Epithelial cell of proximal tubule (primary cell): Measurements from ENCODE around the gene RRP36. TPM values are rescaled to one million over a fixed set of nuclear protein-coding genes. Genes with fewer than 3 reads are reported as not detected.
A peak's percentile ranks its signal among the peaks of the same experiment; 100 is the strongest.

Experiments
- DNase-seq: peaks from one replicate; pipeline ENCODE4 v3.0.0-alpha.2; 2011; ENCODE audit warnings: low read depth
- H3K4me3 ChIP-seq: 2 replicates; pipeline ENCODE4 v1.5.1; 2011; ENCODE audit warnings: low read depth, mild to moderate bottlenecking, low read length
- CTCF ChIP-seq: conservative IDR thresholded peaks from 2 replicates; pipeline ENCODE4 v1.5.1; 2012; ENCODE audit warnings: low read depth, mild to moderate bottlenecking, low read length
- total RNA-seq: library from RNA; depleted of rRNA; stranded (reverse); fragments of >200 nt; gene quantifications from 2 replicates; pipeline ENCODE4 v1.2.3, GENCODE V29; 2015

RRP36 gene, protein sequence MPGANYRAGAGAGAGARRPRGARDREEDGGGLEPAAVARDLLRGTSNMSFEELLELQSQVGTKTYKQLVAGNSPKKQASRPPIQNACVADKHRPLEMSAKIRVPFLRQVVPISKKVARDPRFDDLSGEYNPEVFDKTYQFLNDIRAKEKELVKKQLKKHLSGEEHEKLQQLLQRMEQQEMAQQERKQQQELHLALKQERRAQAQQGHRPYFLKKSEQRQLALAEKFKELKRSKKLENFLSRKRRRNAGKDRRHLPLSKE
- total RNA-seq, result 71.2 and 163 TPM in 2 replicates

DNA sequence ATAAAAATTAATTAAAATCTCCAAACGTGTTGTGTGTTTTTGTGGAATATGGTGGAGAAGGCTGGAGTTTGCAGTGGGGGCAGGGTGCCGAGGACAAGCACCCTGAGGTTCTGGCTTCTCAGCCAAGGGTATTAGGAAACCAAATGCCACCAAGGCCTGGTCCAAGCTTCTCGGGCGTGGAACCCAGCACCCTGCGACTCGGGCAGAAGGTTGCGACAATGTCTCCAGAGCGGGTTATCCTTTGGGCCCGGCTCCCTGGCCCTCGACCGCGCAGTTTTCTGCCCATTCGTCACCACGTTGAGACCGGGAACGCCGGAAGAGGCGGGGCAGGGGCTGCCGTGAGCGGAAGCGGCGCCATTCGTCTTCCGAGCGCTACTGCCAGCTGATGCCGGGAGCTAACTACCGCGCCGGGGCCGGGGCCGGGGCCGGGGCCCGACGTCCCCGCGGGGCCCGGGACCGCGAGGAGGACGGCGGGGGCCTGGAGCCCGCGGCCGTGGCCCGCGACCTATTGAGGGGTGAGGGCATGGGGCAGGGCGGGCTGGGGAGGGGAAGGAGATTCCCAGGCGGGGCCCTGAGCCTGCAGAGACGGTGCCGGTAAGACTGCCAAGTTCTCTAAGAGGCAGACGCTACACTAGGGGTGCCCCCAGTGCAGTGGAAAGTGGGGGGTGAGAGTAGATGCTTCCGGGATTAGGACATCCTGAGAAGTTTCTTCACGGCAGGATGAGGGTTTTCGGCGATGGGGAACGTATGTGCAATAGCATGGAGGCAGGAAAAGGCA lies at the start of gene RRP36:
Gene RRP36, plus strand, starts transcription at position 354 of the 778 bp plus-strand sequence. Its CDS starts 32 bp downstream, at position 386.
- TF ChIP-seq CTCF, result no peak
- H3K4me3 ChIP-seq, result peak within 1 kb of the TSS; percentile 100
- no peak for DNase-seq

DNA sequence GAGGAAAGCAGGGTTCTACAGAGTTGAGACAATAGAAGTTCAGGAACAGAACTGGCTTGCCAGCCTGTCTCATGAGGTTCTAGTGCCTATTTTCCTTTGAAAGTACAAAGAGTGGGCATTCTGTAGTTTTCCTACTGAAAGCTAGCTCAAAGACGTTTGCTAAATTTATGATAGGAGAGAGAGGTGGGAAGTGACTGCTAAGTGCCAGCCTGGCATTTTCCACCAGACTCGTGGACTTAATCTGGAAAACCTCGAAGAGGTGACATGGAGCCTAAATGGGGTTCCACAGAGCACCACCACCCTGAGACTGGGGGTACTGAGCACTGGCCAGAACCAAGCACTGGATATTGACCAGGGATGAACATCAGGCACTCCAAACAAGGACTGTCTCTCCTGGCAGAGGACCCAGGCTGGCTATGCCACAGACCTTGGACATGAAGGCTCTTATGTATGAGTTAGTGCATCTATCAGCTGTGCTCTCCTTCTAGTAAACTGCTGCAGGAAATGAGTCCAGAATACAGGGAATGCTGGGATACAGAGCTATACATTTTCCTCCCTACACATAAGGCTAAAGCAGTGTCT lies 49.6 kb upstream of the RRP36 start:
- DNase-seq, result no peak
- TF ChIP-seq CTCF, result no peak
- H3K4me3 ChIP-seq, result no peak overlapping the region

GRCh38 chr6:42973926-42974325 lies 47.5 kb upstream of the RRP36 start:
- TF ChIP-seq CTCF, result no peak
- no peak overlapping the region for H3K4me3 ChIP-seq
- DNase-seq, result no peak

DNA sequence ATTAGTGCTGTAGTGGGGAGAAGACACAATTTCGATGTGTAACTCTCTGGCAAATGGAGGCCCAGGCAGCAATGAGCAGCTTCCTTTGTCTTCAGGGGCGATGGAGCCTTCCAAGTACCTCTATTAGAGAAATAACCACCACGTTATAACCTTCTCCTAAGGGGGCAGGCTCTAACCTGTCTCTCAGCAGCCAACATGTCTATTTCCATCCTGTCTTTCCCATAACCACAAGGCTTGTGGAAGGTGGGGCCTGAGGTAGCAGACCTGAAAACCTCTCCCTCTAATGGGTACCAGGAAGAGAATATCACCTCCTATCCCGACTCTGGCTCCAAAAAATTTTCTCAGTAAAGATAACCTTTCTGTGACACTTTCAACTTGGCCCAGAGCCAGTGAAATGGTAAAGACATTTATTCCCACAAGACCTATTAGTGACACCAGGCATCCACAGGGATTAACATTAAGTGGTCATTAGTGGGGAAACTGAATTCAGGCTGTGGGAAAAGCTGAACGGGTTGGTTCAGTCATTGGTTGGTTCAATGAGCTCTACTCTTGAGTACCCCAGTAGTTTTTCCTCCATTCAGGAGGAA lies 46.4 kb upstream of the RRP36 start:
- no peak for DNase-seq
- TF ChIP-seq CTCF, result no peak
- H3K4me3 ChIP-seq, result no peak overlapping the region

DNA sequence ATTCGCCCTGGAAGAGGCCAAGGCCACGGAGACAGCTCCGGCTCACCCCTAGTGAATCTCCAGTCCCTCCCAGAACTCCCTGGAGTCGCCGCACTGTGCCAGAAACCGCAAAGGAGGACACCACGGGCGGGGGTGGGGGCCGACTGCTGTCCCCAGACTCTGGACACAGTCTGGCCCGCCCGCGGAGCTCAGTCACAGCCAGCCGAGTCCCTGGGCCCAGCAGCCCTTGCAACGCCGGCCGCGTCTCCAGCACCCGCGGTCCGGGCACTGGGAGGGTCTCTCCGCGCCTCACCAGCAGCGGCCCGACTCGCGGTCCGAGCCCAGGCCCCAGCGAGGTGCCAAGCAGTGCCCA lies 43.0 kb upstream of the RRP36 start:
- DNase-seq, result no peak
- TF ChIP-seq CTCF, result no peak
- peak overlapping the region; percentile 90 for H3K4me3 ChIP-seq

GRCh38 chr6:42978839-42979522 lies 42.4 kb upstream of the RRP36 start, which contains the start of gene PEX6:
Gene PEX6, minus strand, starts transcription at chr6:42979181. Its CDS starts 31 bp downstream, at chr6:42979150.
- peak; percentile 36 for DNase-seq
- TF ChIP-seq CTCF, result no peak

More at GRCh38 chr6:42978839-42979522, 42.4 kb upstream of the RRP36 start, which contains the start of gene PEX6:
- peak within 1 kb of the TSS; percentile 90 for H3K4me3 ChIP-seq
